GM18519 (cell line): ENCODE results near the gene TMEM270.
"Not testable (repeated sequence)": the region's sequence is repeated elsewhere in the genome, so short reads cannot be mapped to it uniquely, and the experiment has no call there.

ENCODE experiments used
- ATAC-seq: cut with Tn5 transposase; IDR thresholded peaks from one replicate; pipeline ENCODE4 v1.9.1; 2021; ENCODE audit warnings: mild to moderate bottlenecking, moderate library complexity; ENCODE audit not compliant: unreplicated experiment, low FRiP score

The TMEM270 gene

GRCh38 chr7:73882047-73882402 lies 21.1 kb downstream of the TMEM270 start:
- no peak for ATAC-seq

- ATAC-seq = not testable (repeated sequence)
Measured at GRCh38 chr7:73884867-73885422, 24.0 kb downstream of the TMEM270 start.

- ATAC-seq = no peak
Measured at GRCh38 chr7:73885433-73885974, 24.5 kb downstream of the TMEM270 start.

GRCh38 chr7:73885975-73886798 lies 25.2 kb downstream of the TMEM270 start:
- no peak for ATAC-seq

GRCh38 chr7:73887762-73888161 lies 26.8 kb downstream of the TMEM270 start:
- ATAC-seq = no peak

GRCh38 chr7:73888959-73889358 lies 28.0 kb downstream of the TMEM270 start:
- ATAC-seq = no peak

- ATAC-seq = no peak
Measured at GRCh38 chr7:73890555-73891147, 29.7 kb downstream of the TMEM270 start.

GRCh38 chr7:73891178-73891885 lies 30.4 kb downstream of the TMEM270 start:
- ATAC-seq = no peak

- no peak for ATAC-seq
Measured at GRCh38 chr7:73892003-73892999, 31.3 kb downstream of the TMEM270 start.

- no peak for ATAC-seq
Measured at GRCh38 chr7:73893342-73894101, 32.6 kb downstream of the TMEM270 start.

GRCh38 chr7:73894166-73894565 lies 33.2 kb downstream of the TMEM270 start:
- ATAC-seq = no peak

- ATAC-seq = no peak
Measured at GRCh38 chr7:73894733-73895551, 34.0 kb downstream of the TMEM270 start.

GRCh38 chr7:73895626-73896025 lies 34.7 kb downstream of the TMEM270 start:
- no peak for ATAC-seq

- no peak for ATAC-seq
Measured at GRCh38 chr7:73896454-73896853, 35.5 kb downstream of the TMEM270 start.

- ATAC-seq = no peak
Measured at GRCh38 chr7:73899731-73900142, 38.8 kb downstream of the TMEM270 start.

- ATAC-seq = no peak
Measured at GRCh38 chr7:73900286-73900685, 39.3 kb downstream of the TMEM270 start.

- ATAC-seq = no peak
Measured at GRCh38 chr7:73901231-73901822, 40.4 kb downstream of the TMEM270 start.
